Dedifferentiated amniotic fluid mesenchymal stem cell (primary cell): ENCODE results near the gene NT5C2.
A peak's percentile ranks its signal among the peaks of the same experiment; 100 is the strongest.

Experiments
- DNase-seq: peaks from one replicate; pipeline ENCODE4 v3.0.0-alpha.2; 2016; ENCODE audit errors: extremely low spot score

The NT5C2 gene

GRCh38 chr10:103062854-103063590 lies 130.1 kb downstream of the NT5C2 start:
- DNase-seq = no peak

DNA sequence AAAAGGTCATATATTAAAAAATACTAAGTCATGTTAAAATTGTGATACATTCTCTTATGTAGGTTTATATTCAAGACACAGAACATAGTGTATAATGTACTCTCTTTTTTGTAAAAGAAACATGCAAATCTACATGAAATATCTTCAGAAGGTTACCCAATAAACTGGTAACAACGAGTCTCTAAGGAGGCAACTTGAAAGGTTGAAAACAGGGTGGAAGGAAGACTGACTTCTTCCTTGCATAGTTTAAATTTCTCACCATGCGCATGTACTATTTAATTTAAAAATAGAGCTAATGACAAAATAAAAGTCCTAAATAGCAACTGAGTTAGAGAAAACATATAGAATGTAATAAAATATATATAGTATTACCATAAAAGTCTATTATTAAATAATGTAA lies 132.5 kb downstream of the NT5C2 start:
- no peak for DNase-seq

DNA sequence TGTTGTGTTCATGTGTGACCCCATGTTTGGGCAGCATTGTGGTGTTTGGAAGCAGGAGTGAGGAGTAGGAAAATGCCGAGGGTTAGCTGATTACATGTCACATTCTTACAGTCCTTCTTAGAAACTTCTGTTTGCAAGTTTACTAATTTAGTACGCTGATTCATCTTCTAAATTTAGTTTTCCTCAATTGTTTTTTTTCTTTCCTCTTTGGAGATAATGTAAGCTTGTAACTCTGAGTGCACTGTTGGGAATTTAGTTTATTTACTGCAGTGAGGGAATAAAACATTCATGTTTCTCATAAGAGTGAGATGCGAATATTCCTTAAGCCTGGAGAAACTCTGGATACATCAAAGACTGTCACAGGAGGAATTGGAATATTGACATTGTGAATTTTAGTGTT lies 135.0 kb downstream of the NT5C2 start:
- no peak for DNase-seq

GRCh38 chr10:103055105-103055504 lies 138.0 kb downstream of the NT5C2 start:
- DNase-seq = no peak

DNA sequence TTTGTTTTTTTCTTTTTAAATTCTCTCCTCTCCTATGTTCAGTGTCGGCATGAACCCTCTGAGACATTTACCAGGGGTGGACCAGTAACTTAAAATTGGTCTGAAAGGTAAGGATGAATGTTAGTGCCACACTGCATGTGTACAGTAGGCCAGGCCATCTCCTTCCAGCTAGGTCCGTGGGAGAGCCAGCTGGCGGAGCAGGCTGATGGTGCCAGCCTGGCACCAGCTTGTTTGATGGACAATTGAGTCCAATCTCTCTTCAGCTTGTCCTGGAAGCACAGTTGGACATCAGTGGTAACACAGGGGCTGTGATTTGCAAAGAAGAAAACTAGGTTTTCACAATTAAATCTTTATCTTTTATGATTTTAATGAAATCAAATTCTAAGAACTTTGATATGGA lies 138.5 kb downstream of the NT5C2 start:
- no peak for DNase-seq

- peak; percentile 84 for DNase-seq
Measured at GRCh38 chr10:103053659-103054581, 139.2 kb downstream of the NT5C2 start.

DNA sequence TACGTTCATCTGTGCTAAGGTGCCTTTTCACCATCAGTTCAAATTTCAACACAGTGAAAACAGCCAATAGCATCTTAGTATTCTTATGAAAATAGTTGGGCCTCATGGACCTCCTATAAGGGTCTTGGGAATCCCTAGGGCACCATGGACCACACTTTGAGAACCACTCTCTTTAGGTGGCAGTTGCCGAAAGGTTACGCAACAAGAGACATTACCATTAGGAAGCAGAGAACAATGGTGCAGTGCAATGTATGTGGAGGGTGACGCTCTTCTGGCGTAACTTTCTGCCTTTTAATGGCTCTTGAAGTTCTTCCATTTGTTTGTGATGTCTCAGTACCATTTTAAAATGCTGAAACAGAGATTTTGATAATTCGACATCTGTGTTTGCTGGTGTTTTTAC lies 143.8 kb downstream of the NT5C2 start:
- no peak for DNase-seq

DNA sequence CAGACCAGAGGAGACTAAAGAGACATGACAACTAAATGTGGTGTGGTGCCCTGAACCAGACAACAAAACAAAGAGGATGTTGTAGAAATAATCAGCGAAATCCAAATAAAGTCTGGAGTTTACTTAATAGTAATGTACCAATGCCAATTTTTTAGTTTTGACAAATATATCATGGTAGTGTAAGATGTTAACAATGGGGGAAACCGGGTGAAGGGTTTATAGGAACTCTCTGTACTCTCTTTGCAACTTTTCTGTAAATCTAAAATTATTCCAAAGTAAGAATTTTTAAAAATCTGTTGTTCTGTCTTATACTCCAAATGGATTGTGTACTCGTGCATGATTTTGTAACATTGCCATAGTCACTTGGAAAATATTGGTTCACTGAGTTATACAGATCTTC lies 145.7 kb downstream of the NT5C2 start:
- no peak for DNase-seq

GRCh38 chr10:103045961-103046360 lies 147.1 kb downstream of the NT5C2 start:
- DNase-seq = no peak

DNA sequence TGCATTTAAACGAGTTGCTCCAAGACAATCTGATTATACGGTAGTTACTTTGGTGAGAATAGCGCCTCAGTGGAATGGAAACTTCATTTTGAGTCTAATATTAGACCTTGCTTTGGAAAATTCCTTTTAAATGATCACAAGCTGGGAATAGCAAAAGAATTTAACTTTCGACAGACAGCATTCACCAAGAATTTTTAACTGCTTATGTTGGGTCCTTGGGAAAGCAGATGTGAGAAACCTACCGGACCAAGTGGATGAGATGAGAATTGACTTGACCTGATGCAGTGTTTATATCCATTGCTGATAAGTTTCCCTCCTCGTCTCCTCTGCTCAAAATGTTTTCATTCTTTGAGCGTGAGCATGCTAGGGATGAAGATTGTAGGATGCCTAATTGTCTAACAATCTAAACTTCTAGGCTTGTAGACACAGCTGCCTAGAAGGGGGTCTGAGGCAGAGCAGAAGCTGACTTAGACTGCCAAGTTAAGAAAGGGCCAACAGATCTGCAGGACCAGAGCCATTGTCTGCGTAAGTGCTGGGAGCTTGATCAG lies 148.1 kb downstream of the NT5C2 start:
- DNase-seq = peak; percentile 54

DNA sequence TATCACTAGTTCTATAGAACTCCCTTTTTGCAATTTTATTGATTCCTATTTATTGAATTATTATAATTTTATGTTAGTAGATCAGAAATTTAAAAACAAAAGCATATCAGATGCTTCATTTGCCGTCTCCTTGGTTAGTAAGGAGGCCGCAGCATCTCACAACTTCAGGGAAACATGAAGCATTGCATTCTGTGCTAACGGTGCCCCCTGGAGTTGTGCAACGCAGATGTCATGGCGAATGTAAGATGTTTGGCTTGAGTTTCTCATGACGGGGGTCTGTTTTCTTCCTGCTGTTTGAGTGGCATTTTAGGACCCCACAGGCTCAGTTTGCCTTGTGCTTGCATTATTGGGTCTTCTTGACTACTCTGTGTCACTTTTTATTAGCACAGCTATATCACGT lies 150.2 kb downstream of the NT5C2 start:
- DNase-seq = no peak

DNA sequence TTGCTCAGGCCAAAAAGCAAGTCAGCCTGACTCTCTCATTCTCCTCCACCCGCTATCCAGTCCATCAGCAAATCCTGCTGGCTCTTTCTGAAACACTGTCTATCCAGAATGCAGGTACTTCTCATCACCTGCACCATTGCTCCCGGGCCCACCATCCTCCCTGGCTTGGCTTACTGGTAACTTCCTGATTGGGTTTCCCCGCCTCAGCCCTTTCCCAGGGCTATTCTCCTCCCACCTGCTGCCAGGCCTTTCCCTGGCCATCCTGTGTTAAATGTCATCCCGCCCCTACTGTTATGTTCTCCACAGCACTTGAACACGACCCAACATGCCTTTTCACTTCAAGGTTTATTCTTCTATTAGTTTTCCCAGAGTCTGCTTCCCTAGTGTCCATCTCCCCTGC lies 150.9 kb downstream of the NT5C2 start:
- no peak for DNase-seq

DNA sequence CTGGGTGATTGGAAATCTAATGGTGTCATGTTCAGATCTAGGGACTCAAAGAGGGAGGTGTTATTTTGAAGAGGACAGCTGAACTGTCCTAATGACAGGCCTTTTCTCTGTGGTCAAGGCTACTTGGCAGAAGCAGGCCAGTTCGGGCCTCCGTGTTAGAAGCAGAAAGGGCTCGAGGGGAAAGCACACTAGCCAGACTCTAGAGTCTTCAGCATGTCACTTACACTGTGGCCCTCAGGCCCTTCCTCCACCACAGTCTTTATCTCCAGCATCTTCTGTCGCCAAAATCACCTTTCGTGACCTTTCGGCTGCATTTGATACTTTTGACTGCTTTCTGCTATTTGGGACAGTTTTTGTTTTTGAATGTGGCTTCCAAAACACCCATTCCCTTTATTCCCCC lies 151.7 kb downstream of the NT5C2 start:
- no peak for DNase-seq

DNA sequence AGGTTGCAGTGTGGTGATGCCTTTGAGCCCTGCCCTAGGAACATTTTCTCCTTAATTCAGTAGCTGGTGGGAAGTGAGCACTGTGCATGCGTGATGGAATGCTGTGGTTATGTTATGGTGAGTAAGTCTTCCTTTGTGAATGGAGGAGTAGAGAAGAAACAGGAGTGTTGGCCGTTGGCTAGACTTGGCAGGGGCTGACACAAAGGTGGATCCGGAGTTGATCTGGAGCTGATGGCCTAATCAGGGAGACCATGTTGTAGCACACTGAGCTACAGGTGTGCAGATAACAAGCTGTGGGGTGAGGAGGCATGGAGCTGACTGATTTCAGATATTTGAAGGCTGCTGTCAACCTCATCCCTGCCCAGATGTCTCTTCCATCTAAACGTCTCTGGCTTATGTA lies 152.7 kb downstream of the NT5C2 start:
- DNase-seq = no peak

DNA sequence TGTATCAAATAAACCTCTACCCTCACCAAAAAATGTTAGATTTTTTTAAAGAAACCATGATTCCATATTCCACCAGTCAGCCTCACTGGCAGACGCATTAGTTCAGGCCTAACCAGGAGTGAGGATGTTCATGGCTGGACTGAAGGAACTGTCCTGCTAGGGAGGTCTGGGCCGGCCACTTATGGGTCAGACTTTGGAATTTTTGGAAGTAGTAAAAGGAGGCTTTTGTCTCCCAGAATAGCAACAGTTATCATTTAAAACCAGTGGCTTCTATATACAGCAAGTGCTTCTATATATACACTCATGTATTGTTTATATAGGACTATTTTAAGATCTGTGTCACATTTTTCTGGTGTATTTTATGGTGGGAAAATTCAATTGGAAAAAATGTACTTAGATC lies 154.5 kb downstream of the NT5C2 start:
- no peak for DNase-seq
